GM12874 (cell line): ENCODE results near the gene ZMYND10.

Experiments
- CTCF ChIP-seq: IDR thresholded peaks from 2 replicates; pipeline ENCODE4 v1.5.1; 2011; ENCODE audit warnings: low read depth, mild to moderate bottlenecking, control low read depth, low read length, moderate library complexity; ENCODE audit not compliant: insufficient read depth

Gene ZMYND10

GRCh38 chr3:50327129-50327528 is 18.4 kb downstream of the ZMYND10 start:
- no peak for TF ChIP-seq CTCF

GRCh38 chr3:50326182-50326541 is 19.4 kb downstream of the ZMYND10 start:
- no peak for TF ChIP-seq CTCF

DNA sequence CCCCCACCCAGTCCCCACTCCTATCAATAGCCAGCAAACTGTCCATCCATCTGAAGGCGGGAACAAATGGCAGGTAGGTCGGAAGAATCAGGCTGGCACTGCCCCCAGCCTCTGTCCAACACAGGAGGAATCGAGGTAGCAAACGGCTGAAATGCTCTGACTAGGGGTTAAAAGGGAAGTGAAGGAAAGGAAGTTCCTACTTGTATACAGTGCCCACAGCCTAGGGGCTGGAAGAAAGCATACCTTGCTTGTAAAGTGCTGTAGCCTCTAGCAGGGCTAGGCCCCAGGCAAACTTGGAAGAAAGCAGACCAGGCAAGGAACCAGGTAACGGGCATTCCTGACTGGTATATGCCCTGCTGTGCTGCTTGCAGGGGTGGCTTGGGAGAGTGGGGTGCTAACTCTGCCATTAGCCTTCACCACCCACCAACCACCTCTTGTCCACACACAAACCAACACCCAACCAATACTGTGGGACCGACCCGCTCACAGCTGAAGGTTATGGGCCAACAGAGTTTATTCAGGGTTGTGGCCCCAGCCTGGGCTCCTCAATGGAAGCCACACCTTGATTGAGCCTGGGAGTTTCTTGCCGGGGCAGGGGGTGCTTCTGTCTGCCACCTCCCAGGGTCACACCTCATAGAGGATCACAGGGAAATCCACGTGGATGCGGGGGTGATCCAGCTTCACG is 19.9 kb downstream of the ZMYND10 start:
- no peak for TF ChIP-seq CTCF

DNA sequence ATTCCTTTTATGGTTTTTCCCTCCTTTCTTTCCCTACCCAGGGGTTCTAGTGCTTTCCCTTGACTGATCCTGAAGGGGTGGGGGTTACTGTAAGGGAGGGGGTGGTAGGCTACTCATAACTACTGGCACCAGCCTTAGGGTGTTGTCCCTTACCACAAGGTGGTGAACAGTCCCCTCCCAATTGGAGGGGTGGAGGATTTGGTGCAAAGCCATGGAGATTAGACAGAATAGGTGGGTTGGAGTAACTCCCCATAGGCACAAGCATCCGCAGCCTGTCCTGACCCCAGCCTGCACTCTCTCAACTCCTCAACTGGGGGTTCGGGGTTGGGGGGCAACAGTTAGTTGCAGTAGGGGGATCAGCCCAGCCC is 20.4 kb downstream of the ZMYND10 start:
- no peak for TF ChIP-seq CTCF

DNA sequence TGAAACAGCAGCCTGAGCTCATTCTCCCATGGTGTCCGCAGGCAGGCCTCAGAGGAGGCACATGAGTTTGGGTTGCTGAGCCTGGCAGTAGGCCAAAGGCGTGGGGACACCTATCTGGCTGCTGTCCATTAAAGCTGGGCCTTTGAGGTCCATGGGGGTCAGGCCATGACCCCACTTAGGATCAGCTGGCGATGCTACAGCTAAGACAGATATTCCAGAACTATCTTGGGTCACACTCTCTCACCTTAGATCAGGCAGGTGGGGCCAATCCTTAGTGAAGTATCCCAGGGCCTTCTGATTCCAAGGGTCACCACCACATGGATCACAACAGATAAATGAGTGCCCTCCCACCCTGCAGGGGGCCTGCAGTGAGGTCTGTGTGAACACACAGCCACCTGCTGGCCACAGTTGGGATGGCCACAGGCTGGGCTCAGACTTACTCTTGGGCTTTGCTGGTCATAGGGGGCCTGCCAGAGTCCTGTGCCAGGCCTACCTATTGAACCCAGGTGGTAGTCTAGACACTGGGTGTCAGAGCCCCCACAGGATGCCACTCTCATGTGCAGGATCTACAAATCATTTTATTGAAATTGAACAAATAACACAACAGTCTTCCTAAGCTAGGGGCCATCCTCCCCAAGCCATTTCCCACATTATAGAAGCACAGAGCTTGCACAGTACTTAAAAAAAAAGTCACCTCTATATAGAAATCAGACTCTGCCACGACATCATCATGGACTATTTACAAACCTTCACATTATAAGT is 21.0 kb downstream of the ZMYND10 start:
- peak; percentile 87 for TF ChIP-seq CTCF

GRCh38 chr3:50323614-50324199 is 21.8 kb downstream of the ZMYND10 start:
- no peak for TF ChIP-seq CTCF

- TF ChIP-seq CTCF = no peak
Observed at GRCh38 chr3:50323092-50323600, 22.4 kb downstream of the ZMYND10 start.
